GM12878 (cell line): ENCODE results near the gene NXN. TPM values are rescaled to one million over a fixed set of nuclear protein-coding genes. Genes with fewer than 3 reads are reported as not detected.

Experiments
- ATAC-seq: fragments of 200-7000 bp; cut with Tn5 transposase; 3 replicates; pipeline ENCODE4 v1.9.1; 2020; ENCODE audit warnings: mild to moderate bottlenecking, moderate library complexity
- BruUV-seq: library from RNA; stranded (reverse); fragments of 400-500 nt; replicated peaks from 2 replicates; lab custom pipeline; 2021; lab: Mats Ljungman, UMichigan
- CTCF ChIA-PET: fragments of 300-600 bp; sonication (Branson Sonifier 250); formaldehyde crosslinking; extraction: SDS; loops from one replicate; lab custom pipeline; 2021; ENCODE audit warnings: inconsistent platforms; lab: Yijun Ruan, JAX
- POLR2A ChIA-PET: fragments of 350-600 bp; formaldehyde crosslinking; extraction: SDS; loops from one replicate; lab custom pipeline; 2021; ENCODE audit warnings: inconsistent platforms; lab: Charles Lee
- RAD21 ChIA-PET: fragments of 300-600 bp; sonication (Branson Sonifier 250); formaldehyde crosslinking; loops from one replicate; lab custom pipeline; 2023; ENCODE audit warnings: antibody characterized with exemption; ENCODE audit not compliant: unreplicated experiment; lab: Charles Lee
- SMC1A ChIA-PET: fragments of 300-600 bp; sonication (Branson Sonifier 250); formaldehyde crosslinking; loops from one replicate; lab custom pipeline; 2023; ENCODE audit not compliant: unreplicated experiment, uncharacterized antibody; lab: Charles Lee
- DNase-seq: peaks from one replicate; pipeline ENCODE4 v3.0.0-alpha.2; 2011; ENCODE audit warnings: low read depth, low spot score
- FAIRE-seq: peaks from 3 replicates; lab custom pipeline; 2011; peaks lifted over from hg19 to GRCh38; lab: Jason Lieb, UNC
- H2AFZ ChIP-seq: 2 replicates; pipeline ENCODE4 v1.6.0; 2011; ENCODE audit warnings: low read depth, low read length, control low read depth; ENCODE audit not compliant: control insufficient read depth
- H3K27ac ChIP-seq: 2 replicates; pipeline ENCODE4 v1.5.1; 2011; ENCODE audit warnings: control low read depth; ENCODE audit not compliant: control insufficient read depth, insufficient read depth
- H3K27me3 ChIP-seq, 2 experiments: replicated peaks in 1 of 2; 2 replicates each; pipeline versions ENCODE4 v1.6.0 to v1.6.1; 2011; ENCODE audit warnings: low read length in 1 of 2; ENCODE audit not compliant: control insufficient read depth in 2 of 2, insufficient read depth in 2 of 2
- H3K36me3 ChIP-seq, 2 experiments: 2 replicates each; pipeline ENCODE4 v1.5.1; 2011; ENCODE audit warnings: low read length in 1 of 2; ENCODE audit not compliant: control insufficient read depth in 2 of 2, insufficient read depth in 2 of 2
- H3K4me1 ChIP-seq: 2 replicates; pipeline ENCODE4 v1.6.1; 2011; ENCODE audit warnings: mild to moderate bottlenecking, low read length, moderate library complexity, mixed read lengths; ENCODE audit not compliant: control insufficient read depth, insufficient read depth
- H3K4me2 ChIP-seq: 2 replicates; pipeline ENCODE4 v1.6.0; 2011; ENCODE audit warnings: control low read depth; ENCODE audit not compliant: control insufficient read depth, insufficient read depth
- H3K4me3 ChIP-seq: fragments of 200-600 bp; sonication (generic); 2 replicates; pipeline ENCODE4 v1.5.1; 2016
- H3K79me2 ChIP-seq: 2 replicates; pipeline ENCODE4 v1.6.0; 2011; ENCODE audit warnings: low read length; ENCODE audit not compliant: control insufficient read depth, insufficient read depth
- H3K9ac ChIP-seq: 2 replicates; pipeline ENCODE4 v1.8.0; 2011; ENCODE audit warnings: low read length, control low read depth, mixed read lengths; ENCODE audit not compliant: control insufficient read depth, insufficient read depth
- H3K9me3 ChIP-seq: replicated peaks from 3 replicates; pipeline ENCODE4 v1.5.1; 2011; ENCODE audit warnings: mild to moderate bottlenecking, low read length; ENCODE audit not compliant: control insufficient read depth, insufficient read depth
- H4K20me1 ChIP-seq: 2 replicates; pipeline ENCODE4 v1.6.0; 2011; ENCODE audit not compliant: control insufficient read depth, insufficient read depth
- BRCA1 ChIP-seq: IDR thresholded peaks from 2 replicates; pipeline ENCODE4 v1.6.1; 2011; ENCODE audit warnings: low read depth, low read length, improper control_type of control experiment
- CBX3 ChIP-seq: fragments of 200-600 bp; sonication (generic); IDR thresholded peaks from 2 replicates; pipeline ENCODE4 v1.6.1; 2016; ENCODE audit warnings: low read depth, borderline replicate concordance
- CEBPZ ChIP-seq: fragments of 150-350 bp; IDR thresholded peaks from 2 replicates; pipeline ENCODE4 v1.6.1; 2016; ENCODE audit warnings: low read depth, low read length
- CHD4 ChIP-seq: fragments of 200-600 bp; sonication (generic); IDR thresholded peaks from 2 replicates; pipeline ENCODE4 v1.6.1; 2016; ENCODE audit warnings: mild to moderate bottlenecking
- CREM ChIP-seq: IDR thresholded peaks from 2 replicates; pipeline ENCODE4 v1.6.1; 2014; ENCODE audit warnings: antibody characterized with exemption, low read depth
- DPF2 ChIP-seq: fragments of 450-650 bp; IDR thresholded peaks from 2 replicates; pipeline ENCODE4 v1.6.1; 2017; ENCODE audit warnings: mild to moderate bottlenecking
- KDM1A ChIP-seq: fragments of 200-600 bp; sonication (generic); IDR thresholded peaks from 2 replicates; pipeline ENCODE4 v1.6.1; 2016; ENCODE audit warnings: borderline replicate concordance
- NBN ChIP-seq: fragments of 450-650 bp; IDR thresholded peaks from 2 replicates; pipeline ENCODE4 v1.6.1; 2016
- NKRF ChIP-seq: fragments of 450-650 bp; conservative IDR thresholded peaks from 2 replicates; pipeline ENCODE4 v1.6.1; 2017; ENCODE audit warnings: mild to moderate bottlenecking, moderate library complexity
- TCF7 ChIP-seq: IDR thresholded peaks from 2 replicates; pipeline ENCODE4 v1.6.1; 2014; ENCODE audit warnings: antibody characterized with exemption, borderline replicate concordance
- USF1 ChIP-seq: IDR thresholded peaks from 2 replicates; pipeline ENCODE4 v1.6.1; 2011; ENCODE audit warnings: borderline replicate concordance, low read depth, mild to moderate bottlenecking, moderate library complexity, mixed read lengths, low read length; ENCODE audit not compliant: insufficient read depth; ENCODE audit errors: extremely low read length
- ZBTB11 ChIP-seq: fragments of 450-650 bp; formaldehyde crosslinking; IDR thresholded peaks from 2 replicates; pipeline ENCODE4 v1.5.0; 2022; ENCODE audit warnings: mild to moderate bottlenecking, missing genetic modification characterization
- WGBS: methylation state at CpG from one replicate; pipeline ENCODE4 v1.1.6; 2016; ENCODE audit warnings: low lambda C conversion rate; ENCODE audit not compliant: insufficient replicate concordance, insufficient coverage; ENCODE audit errors: missing lambda C conversion rate; 5-methylcytosine and 5-hydroxymethylcytosine counted together
- in situ Hi-C: fragments of 300-500 bp; cut with MboI; formaldehyde crosslinking; loops from 9 replicates; pipeline ENCODE4 v1.14.3; 2018; ENCODE audit warnings: mixed read lengths
- intact Hi-C: fragments of 100-400 bp; cut with micrococcal nuclease; formaldehyde crosslinking; loops from one replicate; pipeline ENCODE4 v1.14.2; 2022; ENCODE audit not compliant: unreplicated experiment
- polyA plus RNA-seq, 11 experiments: library from polyadenylated mRNA; depleted of rRNA in 4 of 11; unstranded in 6 of 11; stranded (reverse) in 5 of 11; fragments of >200 nt; fragmentation: Nextera tagmentation in 4 of 11; fragmentation: Illumina TruSeq in 1 of 11; extraction: Ambion mirVana in 4 of 11; extraction: Trizol in 1 of 11; gene quantifications; 1 replicate in 1 of 11; 2 replicates in 10 of 11; pipeline versions ENCODE4 v1.2.1 to v1.2.3, GENCODE V29; 2011 to 2016; ENCODE audit warnings: inconsistent platforms in 2 of 11, missing spikeins in 2 of 11, low read depth in 1 of 11
- total RNA-seq, 4 experiments: library from RNA; depleted of rRNA in 3 of 4; stranded (reverse); fragments of >200 nt in 3 of 4; fragmentation: Illumina TruSeq in 1 of 4; extraction: Trizol in 1 of 4; gene quantifications; 2 replicates each; pipeline versions ENCODE4 v1.2.1 to v1.2.3, GENCODE V29; 2013 to 2021

NXN gene
- total and polyA plus RNA-seq, 10 of the 15 experiments (the other 5 are each of a cell fraction or from before 2014, with no cell fraction given), result 0.04 to 1.2 (median 0.30) TPM

GRCh38 chr17:902463-902862, 77.1 kb downstream of the NXN start (continued):
- TF ChIP-seq KDM1A (no peak), DPF2 (no peak), NKRF (no peak)

- DNase-seq (no peak), ATAC-seq (no peak), FAIRE-seq (no peak)
- BruUV-seq, result no TSS peak
- H3K9ac ChIP-seq, result no peak overlapping the region
- 57% methylated on average over 21 of the region's 21 CpGs for WGBS
- H3K27ac ChIP-seq, result no peak overlapping the region
- ChIA-PET CTCF (interaction anchor here (1.7 kb wide), 1 partner anchor 79 kb away, joined by 4 read pairs; no protein-coding TSS in a partner anchor), SMC1A (no interaction called here), RAD21 (no interaction called here), POLR2A (no interaction called here)
- H3K79me2 ChIP-seq, result no peaks in the 10 kb centered on the region
- H3K4me1 ChIP-seq, result no peaks in the 10 kb centered on the region
- H3K4me2 ChIP-seq, result no peak overlapping the region
- H4K20me1 ChIP-seq, result no peaks in the 10 kb centered on the region
- H3K4me3 ChIP-seq, result no peak overlapping the region
- no peaks in the 10 kb centered on the region; a peak in 1 of 4 replicates for H3K27me3 ChIP-seq
- H2AFZ ChIP-seq, result no peak overlapping the region
- H3K36me3 ChIP-seq, result no peaks in the 10 kb centered on the region
- H3K9me3 ChIP-seq, result no peaks in the 10 kb centered on the region
- in situ Hi-C loops (no loop called here), intact Hi-C loops (no loop called here)
- no peak for TF ChIP-seq ZBTB11 (CRISPR knock-in tag)
- no peak for TF ChIP-seq CBX3
- no peak for TF ChIP-seq NBN
- no peak for TF ChIP-seq USF1
- no peak for TF ChIP-seq BRCA1
- no peak for TF ChIP-seq CREM
- no peak for TF ChIP-seq CHD4
- no peak for TF ChIP-seq CEBPZ
- TF ChIP-seq TCF7, result no peak
These were observed 77.6 kb downstream of the NXN start for GRCh38 chr17:901964-902363.
